H9 (cell line): ENCODE data around the gene STK24. TPM values are rescaled to one million over a fixed set of nuclear protein-coding genes. Genes with fewer than 3 reads are reported as not detected.
A peak's percentile ranks its signal among the peaks of the same experiment; 100 is the strongest.

Experiments
- DNase-seq: peaks from one replicate; pipeline ENCODE4 v3.0.0-alpha.2; 2017
- H2AFZ ChIP-seq: one replicate; pipeline ENCODE4 v1.6.1; 2013; ENCODE audit warnings: mild to moderate bottlenecking, low read length, control low read depth, moderate library complexity
- H2AK5ac ChIP-seq: 2 replicates; pipeline ENCODE4 v1.6.1; 2013; ENCODE audit warnings: low read length, control low read depth, mixed read lengths; ENCODE audit not compliant: insufficient read length
- H2BK120ac ChIP-seq: one replicate; pipeline ENCODE4 v1.6.1; 2013; ENCODE audit warnings: low read depth, mild to moderate bottlenecking, low read length, control low read depth, inconsistent platforms; ENCODE audit not compliant: poor library complexity, severe bottlenecking
- H2BK12ac ChIP-seq: 2 replicates; pipeline ENCODE4 v1.6.1; 2013; ENCODE audit warnings: low read length, control low read depth, mixed read lengths, low read depth; ENCODE audit not compliant: insufficient read length
- H2BK15ac ChIP-seq: 2 replicates; pipeline ENCODE4 v1.6.1; 2013; ENCODE audit warnings: low read depth, low read length, control low read depth
- H2BK20ac ChIP-seq: one replicate; pipeline ENCODE4 v1.6.1; 2013; ENCODE audit warnings: low read depth, mild to moderate bottlenecking, low read length, control low read depth, inconsistent platforms; ENCODE audit not compliant: poor library complexity, severe bottlenecking
- H2BK5ac ChIP-seq: 2 replicates; pipeline ENCODE4 v1.6.1; 2013; ENCODE audit warnings: low read length, control low read depth, mixed read lengths; ENCODE audit not compliant: insufficient read length
- H3K14ac ChIP-seq: 2 replicates; pipeline ENCODE4 v1.6.1; 2013; ENCODE audit warnings: low read length, control low read depth; ENCODE audit not compliant: insufficient read depth
- H3K18ac ChIP-seq: 2 replicates; pipeline ENCODE4 v1.6.1; 2013; ENCODE audit warnings: low read depth, mild to moderate bottlenecking, mixed read lengths, low read length, control low read depth; ENCODE audit not compliant: insufficient read length
- H3K23ac ChIP-seq: 2 replicates; pipeline ENCODE4 v1.6.1; 2013; ENCODE audit warnings: low read length, control low read depth, mixed read lengths, low read depth; ENCODE audit not compliant: insufficient read length
- H3K23me2 ChIP-seq: 2 replicates; pipeline ENCODE4 v1.6.1; 2013; ENCODE audit warnings: low read depth, mild to moderate bottlenecking, mixed read lengths, low read length, control low read depth; ENCODE audit not compliant: insufficient read length, poor library complexity, severe bottlenecking
- H3K27ac ChIP-seq: 2 replicates; pipeline ENCODE4 v1.5.1; 2013; ENCODE audit warnings: low read length, control low read depth, mixed read lengths, low read depth; ENCODE audit not compliant: insufficient read length
- H3K27me3 ChIP-seq: 2 replicates; pipeline ENCODE4 v1.6.1; 2013; ENCODE audit warnings: low read length, control low read depth, inconsistent platforms; ENCODE audit not compliant: insufficient read depth
- H3K4ac ChIP-seq: 2 replicates; pipeline ENCODE4 v1.6.1; 2013; ENCODE audit warnings: low read depth, mild to moderate bottlenecking, control low read depth, inconsistent platforms, low read length, moderate library complexity
- H3K4me1 ChIP-seq: 2 replicates; pipeline ENCODE4 v1.6.1; 2013; ENCODE audit warnings: low read length, control low read depth, inconsistent platforms; ENCODE audit not compliant: insufficient read depth
- H3K4me2 ChIP-seq: 2 replicates; pipeline ENCODE4 v1.6.1; 2013; ENCODE audit warnings: low read length, control low read depth, mixed read lengths; ENCODE audit not compliant: insufficient read length, insufficient read depth
- H3K56ac ChIP-seq: 2 replicates; pipeline ENCODE4 v1.6.1; 2013; ENCODE audit warnings: low read depth, mild to moderate bottlenecking, mixed read lengths, low read length, control low read depth; ENCODE audit not compliant: insufficient read length
- H3K79me1 ChIP-seq: 2 replicates; pipeline ENCODE4 v1.6.1; 2013; ENCODE audit warnings: low read depth, mild to moderate bottlenecking, moderate library complexity, low read length, control low read depth, inconsistent platforms; ENCODE audit not compliant: insufficient read depth, poor library complexity, severe bottlenecking
- H3K79me2 ChIP-seq: 2 replicates; pipeline ENCODE4 v1.6.1; 2013; ENCODE audit warnings: low read length, control low read depth, inconsistent platforms; ENCODE audit not compliant: insufficient read depth
- H3K9ac ChIP-seq: 2 replicates; pipeline ENCODE4 v1.6.1; 2013; ENCODE audit warnings: low read length, control low read depth, mixed read lengths; ENCODE audit not compliant: insufficient read length; ENCODE audit errors: extremely low read depth
- H3K9me3 ChIP-seq: one replicate; pipeline ENCODE4 v1.6.1; 2013; ENCODE audit warnings: low read depth, low read length, inconsistent platforms; ENCODE audit not compliant: control insufficient read depth
- H3T11ph ChIP-seq: one replicate; pipeline ENCODE4 v1.6.1; 2013; ENCODE audit warnings: mild to moderate bottlenecking, low read length, control low read depth, inconsistent platforms
- H4K20me1 ChIP-seq: one replicate; pipeline ENCODE4 v1.6.1; 2013; ENCODE audit not compliant: control insufficient read depth, insufficient read length, insufficient read depth
- H4K5ac ChIP-seq: 2 replicates; pipeline ENCODE4 v1.6.1; 2013; ENCODE audit warnings: low read depth, mild to moderate bottlenecking, mixed read lengths, low read length, control low read depth; ENCODE audit not compliant: insufficient read length
- H4K8ac ChIP-seq: replicated peaks from 2 replicates; pipeline ENCODE4 v1.6.1; 2013; ENCODE audit warnings: low read length, control low read depth, mixed read lengths, low read depth; ENCODE audit not compliant: insufficient read length
- H4K91ac ChIP-seq: 2 replicates; pipeline ENCODE4 v1.6.1; 2013; ENCODE audit warnings: low read depth, mild to moderate bottlenecking, moderate library complexity, mixed read lengths, low read length, control low read depth; ENCODE audit not compliant: insufficient read length
- H3K27ac Mint-ChIP-seq, 3 experiments: 2 replicates in 2 of 3; 3 replicates in 1 of 3; pipeline ENCODE4 v1.8.0; 2020 to 2021; ENCODE audit warnings: mixed read lengths in 3 of 3, mild to moderate bottlenecking in 1 of 3, moderate library complexity in 1 of 3
- H3K27me3 Mint-ChIP-seq: 2 replicates; pipeline ENCODE4 v1.8.0; 2021; ENCODE audit warnings: low read depth, mild to moderate bottlenecking, moderate library complexity, mixed read lengths
- H3K36me3 Mint-ChIP-seq, 3 experiments: 2 replicates in 2 of 3; 3 replicates in 1 of 3; pipeline ENCODE4 v1.8.0; 2020 to 2021; ENCODE audit warnings: low read depth in 3 of 3, mixed read lengths in 3 of 3; ENCODE audit not compliant: insufficient read depth in 1 of 3
- H3K4me1 Mint-ChIP-seq, 2 experiments: 2 replicates each; pipeline ENCODE4 v1.8.0; 2020; ENCODE audit warnings: mixed read lengths in 2 of 2
- H3K4me3 Mint-ChIP-seq, 2 experiments: 2 replicates in 1 of 2; 3 replicates in 1 of 2; pipeline ENCODE4 v1.8.0; 2020 to 2021; ENCODE audit warnings: mild to moderate bottlenecking in 2 of 2, mixed read lengths in 2 of 2, moderate library complexity in 1 of 2
- H3K9me3 Mint-ChIP-seq, 2 experiments: 2 replicates in 1 of 2; 3 replicates in 1 of 2; pipeline ENCODE4 v1.8.0; 2020; ENCODE audit warnings: mild to moderate bottlenecking in 2 of 2, mixed read lengths in 2 of 2, moderate library complexity in 1 of 2
- WGBS: extraction: QIAGEN DNeasy Blood & Tissue Kit; methylation state at CpG from one replicate; pipeline ENCODE4 v1.1.7; 2013; ENCODE audit warnings: missing lambda C conversion rate, low lambda C conversion rate, mixed read lengths; ENCODE audit not compliant: insufficient read length; ENCODE audit errors: extremely low coverage; 5-methylcytosine and 5-hydroxymethylcytosine counted together
- total RNA-seq: library from RNA; stranded (reverse); gene quantifications from 2 replicates; pipeline ENCODE4 v1.2.1, GENCODE V29; 2021
- TF ChIP-seq, protein P1 (sequence below): fragments of 200-600 bp; sonication (generic); conservative IDR thresholded peaks from 3 replicates; pipeline ENCODE4 v1.8.0; 2021; ENCODE audit warnings: antibody characterized with exemption, mild to moderate bottlenecking

The STK24 gene
- total RNA-seq, 1 experiment from 2014 or later: 134 TPM

DNA sequence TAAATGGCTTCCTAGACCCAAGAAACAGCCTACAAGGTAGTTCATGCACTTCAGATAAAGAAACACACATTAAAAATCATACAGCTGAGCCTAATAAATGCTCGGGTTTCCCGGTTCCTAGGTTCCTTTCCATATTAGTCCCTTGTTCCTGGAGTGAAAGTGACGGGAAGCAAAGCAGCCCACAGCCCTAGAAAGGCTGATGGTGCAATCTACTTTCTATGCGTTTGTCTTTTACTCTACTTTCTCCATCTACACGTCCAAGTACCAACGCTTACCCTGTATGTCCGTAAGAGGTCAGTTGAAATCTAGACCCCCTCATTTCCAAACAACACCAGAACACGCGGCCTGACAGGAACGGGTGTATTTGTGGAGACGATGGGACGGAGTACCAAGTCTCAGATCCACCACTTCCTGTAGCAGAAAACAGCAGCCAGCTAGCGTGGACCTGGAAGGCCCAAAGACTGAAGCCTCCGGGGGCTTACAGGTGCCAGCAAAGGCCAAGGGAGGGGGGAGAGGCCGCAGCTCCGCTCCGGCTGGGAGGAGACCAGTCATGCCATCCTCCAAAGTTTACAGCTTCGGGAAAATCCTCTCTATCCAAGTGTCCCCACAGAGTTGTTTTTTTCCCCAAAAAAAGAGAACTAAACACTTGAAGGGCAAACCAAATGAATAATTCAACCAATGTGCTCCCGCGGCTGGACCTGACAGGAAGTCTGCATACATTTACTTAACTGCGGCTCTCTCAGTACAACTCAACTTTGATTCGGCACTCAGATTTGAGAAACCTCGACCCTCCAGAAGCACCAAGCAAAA, 34.1 kb downstream of the STK24 start:
- H3K27ac Mint-ChIP-seq: peak overlapping the region; percentile 55 to 95 (median 62); a peak in 5 of 7 replicates
- no peaks in the 10 kb centered on the region for H4K20me1 ChIP-seq

More for the DNA sequence above, 34.1 kb downstream of the STK24 start:
- H3K27me3 Mint-ChIP-seq: no peaks in the 10 kb centered on the region
- no peak overlapping the region; a peak in 2 of 5 replicates for H3K4me3 Mint-ChIP-seq
- no peaks in the 10 kb centered on the region for H3K9me3 ChIP-seq
- peaks cover 15% of the 10 kb centered on the region; the same call in 1 of the 2 replicates for H3K4me1 ChIP-seq
- no peak overlapping the region for H3K4me2 ChIP-seq
- H4K91ac ChIP-seq: no peak overlapping the region
- H3K79me1 ChIP-seq: peaks cover 12% of the 10 kb centered on the region
- no peak for DNase-seq
- no peak overlapping the region for H2BK5ac ChIP-seq
- H2BK120ac ChIP-seq: no peak overlapping the region
- no peak overlapping the region for H3K14ac ChIP-seq
- H3K23me2 ChIP-seq: no peaks in the 10 kb centered on the region
- TF ChIP-seq, protein P1, sequence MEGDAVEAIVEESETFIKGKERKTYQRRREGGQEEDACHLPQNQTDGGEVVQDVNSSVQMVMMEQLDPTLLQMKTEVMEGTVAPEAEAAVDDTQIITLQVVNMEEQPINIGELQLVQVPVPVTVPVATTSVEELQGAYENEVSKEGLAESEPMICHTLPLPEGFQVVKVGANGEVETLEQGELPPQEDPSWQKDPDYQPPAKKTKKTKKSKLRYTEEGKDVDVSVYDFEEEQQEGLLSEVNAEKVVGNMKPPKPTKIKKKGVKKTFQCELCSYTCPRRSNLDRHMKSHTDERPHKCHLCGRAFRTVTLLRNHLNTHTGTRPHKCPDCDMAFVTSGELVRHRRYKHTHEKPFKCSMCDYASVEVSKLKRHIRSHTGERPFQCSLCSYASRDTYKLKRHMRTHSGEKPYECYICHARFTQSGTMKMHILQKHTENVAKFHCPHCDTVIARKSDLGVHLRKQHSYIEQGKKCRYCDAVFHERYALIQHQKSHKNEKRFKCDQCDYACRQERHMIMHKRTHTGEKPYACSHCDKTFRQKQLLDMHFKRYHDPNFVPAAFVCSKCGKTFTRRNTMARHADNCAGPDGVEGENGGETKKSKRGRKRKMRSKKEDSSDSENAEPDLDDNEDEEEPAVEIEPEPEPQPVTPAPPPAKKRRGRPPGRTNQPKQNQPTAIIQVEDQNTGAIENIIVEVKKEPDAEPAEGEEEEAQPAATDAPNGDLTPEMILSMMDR: no peak
- no peak overlapping the region for H3K18ac ChIP-seq
- no peak overlapping the region for H4K5ac ChIP-seq
- H3K9me3 Mint-ChIP-seq: no peaks in the 10 kb centered on the region; a peak in 1 of 5 replicates
- H2BK15ac ChIP-seq: no peak overlapping the region
- no CpG with 5 or more reads among the region's 23 CpGs for WGBS
- H3K4ac ChIP-seq: no peak overlapping the region
- no peak overlapping the region for H2AFZ ChIP-seq
- peaks cover 64% of the 10 kb centered on the region for H3K79me2 ChIP-seq
- no peak overlapping the region for H3K27ac ChIP-seq
- no peak overlapping the region for H3K56ac ChIP-seq
- no peak overlapping the region for H2AK5ac ChIP-seq
- H3K9ac ChIP-seq: no peak overlapping the region
- H3K4me1 Mint-ChIP-seq: peaks cover 63% of the 10 kb centered on the region in 2 experiments
- H2BK20ac ChIP-seq: no peak overlapping the region
- H2BK12ac ChIP-seq: no peak overlapping the region
- H3K36me3 Mint-ChIP-seq: peaks cover 2 to 12% (median 11%) of the 10 kb centered on the region in 3 experiments; a peak in 3 of 7 replicates
- H4K8ac ChIP-seq: no peak overlapping the region
- no peak overlapping the region for H3K23ac ChIP-seq
- H3T11ph ChIP-seq: no peak overlapping the region
- no peaks in the 10 kb centered on the region for H3K27me3 ChIP-seq
